NCI-H526 (cell line): ENCODE data around the gene WHRN.

Source experiments
- DNase-seq, 2 experiments: peaks; one replicate each; lab custom pipeline; 2025; lab: John Stamatoyannopoulos, UW

The WHRN gene

DNA sequence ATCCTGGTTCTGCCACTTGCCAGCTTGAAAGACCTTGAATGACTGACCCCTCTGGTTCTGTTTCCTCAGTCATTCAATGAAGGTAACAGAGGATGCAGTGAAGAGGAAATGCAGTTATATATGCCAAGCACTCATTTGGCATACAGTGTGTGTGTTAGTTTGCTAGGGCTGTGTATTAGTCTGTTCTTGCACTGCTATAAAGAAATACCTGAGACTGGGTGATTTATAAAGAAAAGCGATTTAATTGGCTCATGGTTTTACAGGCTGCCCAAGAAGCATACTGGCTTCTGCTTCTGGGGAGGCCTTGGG lies 8.6 kb upstream of the WHRN start:
- no peak for DNase-seq

DNA sequence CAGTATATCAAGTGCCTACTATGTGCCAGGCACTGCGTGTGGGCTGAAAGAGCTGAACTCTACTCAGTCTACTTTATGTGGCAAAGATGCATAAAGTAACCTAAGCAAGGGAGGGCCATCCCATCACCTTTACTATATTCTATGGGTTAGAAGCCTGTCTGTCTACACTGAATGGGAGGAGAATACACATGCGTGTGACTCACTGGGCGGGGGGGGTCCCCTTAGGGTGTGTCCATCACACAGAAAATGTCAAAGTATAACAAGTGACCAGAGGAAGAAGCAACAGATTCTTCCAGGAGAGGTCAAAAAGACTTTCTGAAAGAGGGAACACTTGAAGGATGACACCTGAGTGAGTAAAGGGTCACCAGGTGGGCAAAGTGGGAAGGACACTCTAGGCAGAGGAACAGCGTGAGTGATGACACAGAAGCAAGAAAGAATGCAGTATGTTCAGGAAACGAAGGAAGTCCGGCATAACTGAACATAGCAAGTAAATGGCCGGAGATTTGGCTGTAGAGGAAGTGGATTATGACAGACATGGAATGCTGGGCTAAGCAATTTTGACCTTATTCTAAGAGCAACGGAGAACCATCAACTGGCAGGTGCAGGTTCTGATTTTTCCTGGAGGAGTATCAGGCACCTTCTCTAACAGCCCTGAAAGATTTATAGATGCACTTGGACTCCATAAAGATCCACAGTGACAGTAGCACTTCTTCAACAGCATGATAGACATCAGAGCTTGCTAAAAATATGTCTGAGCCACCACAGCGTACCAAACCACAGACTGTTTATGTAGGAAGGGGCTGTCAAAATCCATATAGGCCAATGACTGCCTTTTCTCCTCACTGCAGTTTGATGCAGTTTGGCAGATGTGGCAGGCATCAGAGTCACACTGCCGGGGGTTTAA lies 8.0 kb upstream of the WHRN start:
- no peak for DNase-seq

DNA sequence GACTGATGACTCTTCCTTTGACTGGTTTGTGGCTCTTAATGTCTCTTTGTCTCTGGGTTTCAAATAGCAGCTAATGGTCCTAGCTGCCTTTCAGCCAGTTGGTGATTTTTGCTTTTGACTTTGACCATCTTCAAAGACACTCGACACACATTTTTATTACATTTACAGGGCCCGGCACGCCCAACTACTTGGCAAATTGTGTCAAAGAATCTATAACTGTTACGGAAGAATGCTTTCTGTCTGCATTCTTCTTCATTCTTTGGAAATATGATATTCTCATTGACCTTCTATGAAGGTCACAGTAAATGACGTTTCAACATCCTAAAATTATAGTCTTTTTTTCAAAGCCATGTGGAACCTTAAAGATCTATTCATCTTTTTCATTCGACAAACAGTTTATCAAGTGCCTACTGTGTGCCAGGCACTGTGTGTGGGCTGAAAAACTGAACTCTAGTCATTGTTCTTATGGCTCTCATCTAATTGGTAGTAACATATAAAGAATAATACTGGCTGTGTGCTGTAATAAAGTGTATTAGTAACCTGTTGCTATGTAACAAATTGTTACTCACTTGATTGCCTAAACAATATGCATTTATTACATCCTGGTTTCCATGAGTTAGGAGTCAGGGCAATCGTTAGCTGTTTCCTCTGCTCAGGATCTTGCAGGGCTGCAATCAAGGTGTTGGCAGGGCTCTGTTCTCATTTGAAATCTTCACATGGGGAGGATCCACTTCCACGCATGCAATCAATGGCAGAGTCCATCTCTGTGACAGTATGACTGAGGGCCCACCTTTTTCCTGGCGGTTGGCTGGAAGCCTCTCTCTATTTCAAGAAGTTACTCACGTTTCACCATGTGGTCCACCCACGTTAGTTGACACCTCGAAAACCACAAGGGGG lies 7.0 kb upstream of the WHRN start:
- DNase-seq = no peak

DNA sequence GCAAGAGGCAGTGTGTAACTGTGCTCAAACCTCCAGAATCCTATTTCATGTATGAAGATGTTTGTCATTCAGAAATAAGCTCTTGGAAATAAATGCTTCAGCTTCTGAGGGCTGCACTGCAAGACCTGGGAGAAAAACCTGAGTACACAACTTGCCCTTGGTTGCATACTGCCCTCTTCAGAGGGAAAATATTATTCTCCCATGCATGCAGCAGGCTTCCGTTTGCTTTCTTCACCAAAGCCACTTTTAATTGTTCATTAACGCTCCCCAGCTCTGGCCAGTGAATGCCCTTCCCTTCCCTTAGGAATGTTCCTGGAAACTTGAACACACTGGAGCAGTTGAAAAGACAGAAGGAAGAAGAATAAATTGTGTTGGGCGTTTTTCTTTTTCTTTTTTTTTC lies 2.5 kb upstream of the WHRN start:
- peak in 1 of 2 experiments; percentile 26 for DNase-seq

DNA sequence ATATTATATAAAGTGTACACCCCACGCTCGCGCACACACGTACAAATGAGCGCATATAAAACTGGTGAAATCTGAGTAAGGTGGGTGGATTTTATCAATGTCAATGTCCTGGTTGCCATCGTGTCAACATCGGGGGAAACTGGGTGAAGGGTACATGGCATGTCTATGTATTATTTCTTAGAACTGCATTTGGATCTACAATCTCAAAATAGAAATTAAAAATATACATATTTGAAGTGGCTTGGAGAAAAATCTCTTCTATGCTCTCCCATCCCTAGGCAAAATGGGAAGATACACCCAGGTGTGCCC lies 763 bp upstream of the WHRN start:
- DNase-seq = no peak

DNA sequence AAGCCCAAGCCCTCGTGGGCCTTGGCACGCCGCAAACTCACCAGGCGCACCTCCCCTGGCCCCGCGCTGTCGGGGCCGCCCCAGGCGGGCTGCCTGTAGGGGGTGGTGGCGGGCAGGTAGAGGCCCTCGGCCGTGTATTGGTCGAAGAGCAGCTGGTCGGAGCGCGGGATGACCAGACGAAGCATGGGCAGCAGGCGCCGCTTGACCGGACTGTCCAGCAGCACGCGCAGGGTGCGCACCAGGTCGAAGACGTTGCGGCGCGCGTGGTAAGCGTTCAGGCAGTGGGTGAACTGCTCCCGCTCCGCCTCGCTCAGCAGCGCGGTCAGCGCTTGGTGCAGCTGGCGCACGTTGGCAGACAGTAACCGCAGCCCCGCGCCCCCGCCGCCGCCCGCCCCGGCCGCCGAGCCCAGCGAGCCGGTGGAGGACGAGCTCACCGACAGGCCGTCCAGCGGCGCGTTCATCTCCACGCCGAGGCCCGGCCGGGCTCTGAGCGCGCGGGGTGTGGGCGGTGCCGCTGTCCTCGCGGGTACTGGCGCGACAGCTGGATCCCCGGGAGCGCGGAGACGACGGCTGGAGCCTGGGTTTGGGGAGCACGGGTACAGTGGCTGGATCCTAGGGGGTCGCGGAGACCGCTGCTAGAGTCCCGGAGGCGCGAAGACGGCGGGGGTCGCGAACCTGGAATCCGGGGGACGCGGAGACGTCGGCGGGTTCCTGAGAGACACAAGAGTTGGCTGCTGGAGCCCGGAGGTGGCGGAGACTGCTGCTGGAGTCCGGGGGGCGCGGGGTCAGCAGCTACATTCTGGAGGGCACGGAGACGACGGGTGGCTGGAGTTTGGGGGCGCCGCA lies 709 bp downstream of the WHRN start:
- peak in 1 of 2 experiments; percentile 71 for DNase-seq

DNA sequence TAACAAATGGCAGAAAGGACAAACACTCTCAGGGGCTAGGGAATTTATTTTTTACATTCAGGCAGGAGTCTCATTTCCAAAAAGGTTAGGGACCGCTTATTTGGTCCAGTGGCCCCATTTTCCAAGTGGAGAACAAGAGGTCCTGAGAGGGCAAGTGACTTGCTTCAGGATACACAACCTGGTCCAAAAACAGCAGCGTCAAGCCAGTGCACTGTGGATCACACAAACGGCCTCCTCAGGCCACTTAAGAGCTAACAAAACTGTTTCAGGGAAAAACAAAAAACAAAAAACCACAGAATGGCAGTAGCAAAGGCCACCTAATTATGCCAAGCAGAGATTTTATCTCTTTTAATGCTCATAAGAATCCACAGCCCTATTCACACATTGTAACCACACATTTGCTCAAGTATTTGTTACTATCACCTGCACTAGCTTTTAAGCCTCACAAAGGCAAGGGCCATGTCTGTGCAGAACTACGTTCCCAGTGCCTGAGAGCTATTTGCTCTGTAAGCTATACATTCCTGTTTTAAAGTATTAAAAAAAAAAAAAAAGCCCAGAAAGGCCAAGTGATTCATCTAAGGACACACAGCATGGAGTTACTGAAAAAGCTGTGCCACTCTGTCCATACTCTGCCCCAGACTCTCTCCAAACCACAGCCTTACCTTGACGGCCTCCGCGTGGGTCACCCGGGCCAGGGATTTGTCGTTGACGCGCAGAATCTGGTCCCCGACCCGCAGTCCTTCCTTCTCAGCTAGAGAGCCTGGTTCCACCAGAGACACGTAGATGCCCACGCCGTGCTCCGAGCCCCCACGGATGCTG lies 1.5 kb downstream of the WHRN start:
- DNase-seq = peak in 1 of 2 experiments; percentile 26

DNA sequence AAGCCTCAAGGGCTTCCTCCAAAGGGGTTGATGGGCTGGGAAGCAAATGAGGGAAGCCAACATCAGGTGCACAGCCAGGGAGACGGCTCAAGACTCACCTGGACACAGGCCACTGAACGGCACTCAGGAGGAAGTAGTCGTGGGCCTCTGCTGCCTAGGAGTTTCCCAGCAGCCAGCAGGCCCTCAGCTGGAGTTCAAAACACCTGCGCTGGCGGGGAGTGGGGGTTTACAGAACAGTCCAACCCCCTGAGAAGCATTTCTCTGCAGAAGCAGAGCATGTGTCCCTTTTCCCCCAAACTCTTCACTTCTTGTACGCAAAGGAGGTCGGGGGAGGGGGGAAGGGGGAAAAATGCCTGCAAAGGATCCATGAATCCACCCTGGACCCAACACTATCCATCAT lies 2.3 kb downstream of the WHRN start:
- peak; percentile 13 to 49 for DNase-seq

DNA sequence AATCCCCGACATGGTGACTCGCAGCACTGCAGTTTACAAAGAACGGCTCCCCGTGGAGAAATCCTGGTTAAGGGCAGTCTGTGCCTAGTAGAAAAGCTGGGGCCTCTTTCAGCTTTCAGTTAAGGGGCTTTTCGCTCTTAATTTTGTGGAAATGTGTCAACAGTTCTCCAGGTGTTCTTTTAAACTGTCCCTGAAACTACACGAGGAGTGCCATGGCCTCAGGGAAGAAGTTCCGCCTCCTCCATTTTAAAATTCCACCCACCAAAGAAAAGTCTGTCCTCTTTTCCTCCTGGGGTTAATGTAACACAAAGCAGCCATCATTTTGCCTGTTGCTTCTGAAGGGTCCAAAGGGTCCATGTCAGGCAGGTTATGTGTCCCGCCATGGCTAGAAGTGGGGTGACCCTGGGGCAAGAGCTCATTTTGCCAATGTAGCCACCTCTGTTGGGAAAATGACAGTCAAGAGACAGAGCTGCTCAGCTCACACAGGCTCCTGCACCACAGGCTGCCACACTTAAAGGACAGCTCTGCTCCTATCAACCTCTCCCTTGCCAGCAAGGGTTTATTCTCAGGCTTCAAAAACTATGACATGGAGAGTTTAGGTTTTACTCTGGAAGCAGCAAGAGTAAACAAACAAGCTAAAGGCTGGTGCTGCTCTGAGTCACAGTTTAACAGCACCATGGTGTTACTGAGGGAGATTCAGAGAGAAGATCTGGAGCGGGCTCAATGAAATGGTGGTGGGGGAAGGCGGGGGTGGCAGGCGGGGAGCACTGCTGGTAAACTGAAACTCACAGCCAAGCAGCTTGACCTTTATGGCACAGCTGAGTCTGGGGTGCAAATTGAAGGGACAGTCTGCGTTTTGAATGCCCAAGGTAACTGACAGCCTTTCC lies 3.2 kb downstream of the WHRN start:
- DNase-seq = peak; percentile 10 to 39

DNA sequence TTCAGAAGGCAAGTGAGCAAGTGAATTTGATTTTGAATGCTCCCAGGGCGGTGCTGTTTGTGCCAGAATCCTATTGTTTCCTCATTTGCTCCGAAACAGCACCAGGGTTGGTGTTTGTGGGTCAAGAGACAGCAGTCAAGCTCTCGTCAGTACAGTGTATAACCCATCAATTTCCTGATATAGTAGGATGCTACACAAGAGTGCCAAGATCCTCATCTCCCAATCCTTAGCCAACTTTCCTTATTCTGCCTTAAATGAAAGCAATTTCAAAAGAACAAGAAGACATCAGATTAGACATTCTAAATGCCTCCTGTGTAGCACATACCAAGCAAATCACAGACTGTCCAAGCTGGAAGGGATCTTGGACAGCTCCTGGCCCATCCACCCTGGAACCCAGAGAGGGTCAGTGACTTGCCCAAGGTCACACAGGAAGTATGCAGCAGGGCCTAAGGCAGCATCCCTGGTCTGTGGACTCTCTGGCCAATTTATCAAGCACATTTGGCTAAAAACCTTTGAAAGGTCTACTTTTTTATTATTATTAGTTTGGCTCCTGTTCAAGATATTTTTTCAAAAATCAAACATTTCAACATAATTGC lies 4.5 kb downstream of the WHRN start:
- no peak for DNase-seq

DNA sequence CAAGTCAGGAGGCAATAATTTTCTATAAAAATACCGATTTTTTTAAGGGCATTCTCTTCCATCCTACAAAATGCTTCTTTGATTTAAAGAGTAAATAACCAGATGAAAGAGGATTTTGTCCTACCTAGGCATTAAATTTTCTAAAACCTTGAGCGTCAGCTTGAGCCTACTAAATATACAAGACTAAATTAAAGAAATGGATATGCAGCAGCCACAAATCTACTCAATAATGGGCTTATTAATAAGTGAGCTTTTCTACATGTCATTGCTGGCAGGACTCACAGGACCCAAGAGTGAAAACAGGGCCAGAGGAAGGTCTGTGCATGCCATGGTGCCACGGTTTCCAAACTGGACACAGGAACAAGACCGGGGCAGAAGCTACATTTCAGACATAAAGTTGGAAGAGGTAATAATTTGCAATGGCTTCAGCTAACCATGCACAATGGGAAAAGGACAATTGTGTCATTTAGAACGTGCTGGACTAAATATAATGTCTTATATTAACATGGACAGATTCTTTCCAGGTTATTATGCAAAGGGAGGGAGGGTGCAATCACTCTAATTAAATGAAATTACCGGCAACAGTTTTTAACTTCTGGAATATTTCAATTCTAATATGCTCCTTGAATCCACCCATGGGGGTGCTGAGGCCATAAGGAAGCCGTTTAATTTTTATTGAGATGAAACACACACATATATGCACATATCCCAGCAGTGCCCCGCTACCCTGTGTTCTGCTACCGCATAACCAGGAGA lies 5.2 kb downstream of the WHRN start:
- no peak for DNase-seq

DNA sequence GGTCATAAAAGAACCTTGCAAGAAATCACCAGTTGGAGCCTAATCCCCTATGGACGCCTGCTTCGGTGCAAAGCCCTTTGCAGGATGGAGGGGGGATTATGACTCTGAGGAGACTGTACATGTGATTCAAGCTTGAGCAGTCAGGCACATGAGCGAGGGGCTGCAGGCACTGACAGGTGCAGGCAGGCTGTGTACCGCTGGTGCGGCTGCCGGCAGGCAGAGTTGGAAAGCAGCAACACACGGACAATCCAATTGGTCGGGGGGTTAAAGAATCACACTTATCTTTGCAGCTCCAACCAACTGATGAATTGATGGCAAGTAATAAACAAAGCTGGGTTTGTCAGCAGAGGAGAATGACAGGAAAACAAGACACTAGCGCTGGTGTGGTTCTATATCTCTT lies 5.7 kb downstream of the WHRN start:
- DNase-seq = peak in 1 of 2 experiments; percentile 33

DNA sequence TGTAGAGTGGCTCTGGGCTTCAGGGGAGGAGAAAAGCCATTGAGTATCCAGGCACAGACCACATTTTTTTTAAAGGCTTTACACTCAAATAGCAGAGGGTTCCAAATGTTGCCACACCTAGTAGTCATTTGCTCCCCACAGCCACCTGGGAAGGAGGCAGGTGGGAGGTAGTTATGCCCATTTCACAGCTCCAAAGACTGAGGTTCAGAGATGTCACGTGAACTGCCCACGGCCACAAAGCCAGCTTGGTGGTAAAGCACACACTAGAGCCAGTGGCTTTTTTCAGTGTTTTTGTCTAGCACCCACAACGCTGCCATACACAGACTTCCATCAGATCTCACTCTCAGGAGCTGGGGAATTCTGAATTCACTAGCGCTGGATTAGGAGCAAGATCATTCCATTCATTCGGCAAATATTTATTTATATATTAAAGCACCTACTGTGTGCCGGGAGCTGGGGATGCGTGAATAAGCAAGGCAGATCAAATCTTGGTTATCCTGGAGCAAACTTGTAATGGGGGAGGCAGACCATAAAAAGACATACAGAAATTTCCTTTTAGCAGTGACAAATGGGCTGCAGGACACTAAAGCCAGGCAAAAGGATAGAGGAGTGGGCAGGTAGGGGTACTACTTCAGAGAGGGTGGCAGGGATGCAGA lies 7.4 kb downstream of the WHRN start:
- DNase-seq = no peak

DNA sequence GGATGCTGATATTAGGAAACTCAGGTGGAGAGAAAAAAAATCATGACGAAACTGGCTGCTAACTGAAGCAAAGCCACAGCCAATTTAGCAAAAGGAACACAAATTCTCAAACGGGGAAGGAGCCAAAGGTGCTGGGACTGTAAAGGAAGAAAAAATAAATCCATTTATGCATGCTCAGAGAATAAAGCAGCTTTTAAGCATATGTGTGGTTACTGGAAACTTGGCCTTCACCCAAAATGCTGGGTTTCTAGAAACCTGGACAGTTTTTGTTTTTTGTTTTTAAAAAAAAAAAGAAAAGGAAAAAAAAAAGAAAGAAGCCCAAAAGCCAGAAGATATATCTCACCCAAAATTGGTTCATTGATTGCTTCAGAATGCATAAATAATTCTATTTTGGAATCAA lies 8.0 kb downstream of the WHRN start:
- no peak for DNase-seq

DNA sequence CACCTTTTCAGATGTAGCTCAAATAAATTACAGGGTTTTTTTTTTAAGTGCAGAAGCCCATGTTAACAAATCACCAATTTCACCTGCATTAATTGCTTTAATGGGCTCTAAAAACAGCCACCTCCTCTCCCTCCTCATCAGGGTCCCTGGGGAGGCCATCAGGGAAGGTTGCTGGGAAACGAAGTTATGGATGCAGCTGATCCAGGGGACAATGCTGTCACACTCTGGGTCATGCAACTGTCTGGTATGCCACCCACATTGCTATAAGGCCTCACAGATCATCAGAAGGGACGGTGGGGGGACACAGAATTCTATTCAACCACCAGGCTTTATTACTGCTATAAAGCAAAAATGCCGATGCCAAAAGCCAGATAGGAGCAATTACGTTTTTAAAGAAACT lies 9.3 kb downstream of the WHRN start:
- DNase-seq = no peak

DNA sequence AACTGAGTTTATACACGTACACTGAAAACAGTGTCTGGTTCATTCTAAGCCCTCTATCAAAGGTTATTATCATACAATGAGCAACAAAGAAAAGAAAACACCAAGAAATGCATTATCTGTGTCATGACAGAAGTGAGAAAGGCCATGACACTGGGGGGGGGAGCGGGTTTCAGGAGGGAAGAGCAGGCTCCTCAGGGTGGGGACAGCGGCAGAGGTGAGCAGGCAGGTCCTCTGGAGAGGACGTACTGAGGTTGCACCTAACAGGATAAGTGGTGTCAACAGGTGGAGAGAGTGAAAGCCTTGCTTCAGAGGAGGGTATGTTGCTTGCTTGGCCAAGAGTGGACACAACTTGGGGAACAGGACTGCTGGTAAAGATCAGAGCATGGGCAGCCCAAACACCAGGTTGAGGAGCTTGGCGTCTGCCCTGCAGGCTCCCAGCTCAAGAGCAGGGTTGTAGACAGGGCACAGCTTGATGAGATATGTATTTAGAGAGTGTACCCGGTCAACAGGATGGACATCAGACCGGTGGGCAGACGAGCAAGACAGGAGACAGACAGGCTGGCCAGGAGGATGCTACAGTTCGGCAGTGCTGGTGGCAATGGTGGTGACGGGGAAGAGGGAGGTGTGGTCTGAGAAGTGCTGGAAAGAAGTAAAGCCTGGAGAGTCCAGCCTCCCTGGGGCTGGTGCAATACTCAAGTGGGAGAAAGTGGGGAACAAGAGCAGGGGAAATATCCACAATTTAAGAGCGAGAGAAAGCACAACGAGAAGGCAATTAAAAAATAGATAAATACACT lies 10.3 kb downstream of the WHRN start:
- no peak for DNase-seq

DNA sequence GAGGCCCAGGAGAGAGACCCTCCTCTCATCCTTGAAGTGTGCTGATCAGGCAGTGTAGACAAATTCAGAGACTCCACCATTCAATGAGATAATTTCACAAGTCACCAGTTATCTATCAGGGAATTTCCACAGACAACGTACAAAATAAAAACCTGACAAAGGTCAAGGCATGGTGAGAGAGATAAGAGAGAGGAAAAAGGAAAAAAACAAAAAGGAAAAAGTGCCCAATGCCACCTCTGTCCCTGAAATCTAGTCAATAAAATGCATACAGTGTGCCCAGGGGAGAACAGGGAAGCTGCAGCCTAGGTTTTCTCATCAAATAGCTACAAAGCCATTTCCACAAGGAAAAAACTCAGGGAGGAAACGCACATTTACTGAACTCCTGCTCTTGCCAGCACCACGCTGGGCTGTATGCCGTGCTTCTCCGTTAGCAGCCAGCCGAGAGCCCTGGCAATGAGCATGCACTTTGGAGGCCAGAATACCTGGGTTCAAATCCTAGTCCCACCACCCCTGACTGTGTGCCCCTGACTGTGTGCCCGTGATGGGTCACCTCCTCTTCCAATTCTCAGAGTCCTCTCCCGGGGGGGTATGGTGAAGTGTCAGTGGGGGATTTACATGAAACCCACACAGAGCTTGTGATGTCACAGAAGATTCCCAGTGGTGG lies 11.6 kb downstream of the WHRN start:
- no peak for DNase-seq
